ENCODE results near the gene PDZD2. TPM values are rescaled to one million over a fixed set of nuclear protein-coding genes. Genes with fewer than 3 reads are reported as not detected.

Gene PDZD2
- polyA plus RNA-seq, 4 donors: 1.4 to 3.9 (median 3.7) TPM; not detected in 1

DNA sequence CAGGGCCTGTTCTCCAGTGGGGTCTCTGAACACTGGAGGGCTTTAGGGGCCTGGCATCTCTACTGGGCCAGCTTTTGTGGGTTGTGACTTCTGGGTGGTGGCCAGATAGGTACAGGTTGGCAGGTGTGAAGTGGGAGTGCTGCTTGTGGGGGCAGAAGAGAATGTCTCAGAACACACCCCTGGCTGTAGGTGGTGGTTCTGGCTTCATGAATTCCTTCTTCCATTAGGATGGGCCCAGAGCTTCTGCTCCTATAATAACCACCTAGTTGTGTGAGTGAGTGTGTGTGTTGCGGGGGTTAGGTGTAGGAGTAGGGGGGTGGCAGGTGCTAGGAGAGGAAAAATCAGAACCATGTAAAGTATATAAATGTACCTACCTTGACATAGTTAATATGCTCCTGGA, 1.6 kb downstream of the PDZD2 start:
- Histone ChIP-seq H3K4me3 (ENCODE audit: low read depth in 1 of 3, low read length in 3 of 3) (no peak overlapping the region), H3K36me3 (ENCODE audit: control insufficient read depth in 3 of 3, insufficient read depth in 2 of 3, low read depth in 1 of 3, low read length in 3 of 3) (no peaks in the 10 kb centered on the region), H3K9me3 (ENCODE audit: control insufficient read depth in 2 of 2, insufficient read depth in 1 of 2, low read depth in 1 of 2, low read length in 1 of 2) (no peaks in the 10 kb centered on the region), H3K4me1 (ENCODE audit: control insufficient read depth in 3 of 3, insufficient read depth in 2 of 3, low read depth in 1 of 3, low read length in 2 of 3) (peaks cover 0 to 4% (median 0%) of the 10 kb centered on the region in 3 donors), H3K27me3 (ENCODE audit: control insufficient read depth in 3 of 3, insufficient read depth in 3 of 3, low read length in 3 of 3) (peaks cover 0 to 30% (median 6%) of the 10 kb centered on the region in 3 donors), H3K27ac (ENCODE audit: low read depth in 1 of 3, low read length in 2 of 3) (no peak overlapping the region)
- no peak for FAIRE-seq
- WGBS, 3 donors: 89 to 100% (median 95%) methylated on average over 1 of the region's 1 CpG
- no peak for DNase-seq

DNA sequence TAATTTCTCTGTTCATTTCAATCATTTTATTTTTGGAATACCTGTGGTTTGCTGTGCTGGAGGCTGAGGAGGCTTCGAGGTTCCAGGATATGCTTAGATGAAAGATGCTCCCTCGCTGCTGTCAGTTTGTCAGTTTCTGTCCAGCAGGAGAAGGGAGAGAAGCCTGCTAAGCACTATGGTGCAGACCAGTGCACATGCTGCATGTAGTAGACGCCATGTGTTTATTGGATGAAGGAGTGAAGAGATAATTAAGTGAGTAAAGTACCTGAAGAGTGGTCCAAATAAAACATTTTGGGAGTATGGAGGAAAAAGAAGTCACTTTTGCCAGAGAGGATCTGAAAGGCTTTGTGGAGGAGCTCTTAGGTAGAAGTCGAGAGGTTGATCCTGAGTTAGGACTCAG, 2.1 kb downstream of the PDZD2 start:
- Histone ChIP-seq H3K4me3 (ENCODE audit: low read depth in 1 of 3, low read length in 3 of 3) (no peak overlapping the region), H3K27ac (ENCODE audit: low read depth in 1 of 3, low read length in 2 of 3) (no peak overlapping the region), H3K4me1 (ENCODE audit: control insufficient read depth in 3 of 3, insufficient read depth in 2 of 3, low read depth in 1 of 3, low read length in 2 of 3) (peaks cover 0 to 4% (median 0%) of the 10 kb centered on the region in 3 donors), H3K36me3 (ENCODE audit: control insufficient read depth in 3 of 3, insufficient read depth in 2 of 3, low read depth in 1 of 3, low read length in 3 of 3) (no peaks in the 10 kb centered on the region), H3K9me3 (ENCODE audit: control insufficient read depth in 2 of 2, insufficient read depth in 1 of 2, low read depth in 1 of 2, low read length in 1 of 2) (no peaks in the 10 kb centered on the region), H3K27me3 (ENCODE audit: control insufficient read depth in 3 of 3, insufficient read depth in 3 of 3, low read length in 3 of 3) (peaks cover 0 to 30% (median 6%) of the 10 kb centered on the region in 3 donors)
- DNase-seq (no peak), FAIRE-seq (no peak)
- 76 to 86% (median 83%) methylated on average over 4 of the region's 4 CpGs for WGBS, 3 donors

DNA sequence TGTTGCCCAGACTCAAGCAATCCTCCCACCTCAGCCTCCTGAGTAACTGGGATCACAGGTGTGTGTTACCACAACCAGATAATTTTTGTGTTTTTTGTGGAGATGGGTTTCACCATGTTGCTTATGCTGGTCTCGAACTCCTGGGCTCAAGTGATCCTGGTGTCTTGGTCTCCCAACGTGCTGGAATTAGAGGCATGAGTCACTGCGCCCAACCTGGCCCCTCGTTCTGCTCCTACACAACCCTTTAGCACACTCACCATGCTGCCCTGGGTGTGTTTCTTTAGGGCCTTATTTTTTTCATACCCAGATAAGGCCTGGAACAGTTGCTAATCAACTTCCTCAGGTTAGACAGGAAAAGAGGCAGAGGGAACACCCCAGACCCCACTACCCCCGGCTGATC, 2.6 kb downstream of the PDZD2 start:
- FAIRE-seq (no peak), DNase-seq (no peak)
- 59 to 75% (median 61%) methylated on average over 5 of the region's 5 CpGs for WGBS, 3 donors

DNA sequence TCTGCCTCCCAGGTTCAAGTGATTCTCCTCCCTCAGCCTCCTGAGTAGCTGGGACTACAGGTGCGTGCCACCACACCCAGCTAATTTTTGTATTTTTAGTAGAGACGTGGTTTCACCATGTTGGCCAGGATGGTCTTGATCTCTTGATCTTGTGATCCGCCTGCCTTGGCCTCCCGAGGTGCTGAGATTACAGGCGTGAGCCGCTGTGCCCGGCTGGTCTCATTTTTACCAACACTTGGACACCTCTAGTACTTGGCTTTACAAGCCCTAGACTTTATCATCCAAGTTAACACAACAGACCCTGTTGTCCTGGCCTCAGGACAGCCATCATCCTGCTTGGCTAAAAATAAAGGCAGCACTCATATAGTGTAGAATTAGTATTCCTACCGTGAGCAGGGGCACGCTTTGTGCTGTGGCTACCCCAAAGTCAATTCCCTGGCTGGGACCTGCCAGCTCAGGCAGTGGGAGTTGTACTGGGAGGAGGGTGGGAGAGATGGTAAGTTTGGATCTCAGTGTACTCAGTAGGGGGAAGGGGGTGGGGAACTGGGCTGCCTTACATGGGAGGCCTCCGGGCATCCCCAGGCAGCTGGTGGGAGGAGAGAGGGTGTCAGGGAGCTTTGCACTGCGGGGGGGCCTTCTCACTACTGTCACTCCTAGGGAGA, 6.6 kb downstream of the PDZD2 start:
- WGBS, 3 donors: 76 to 80% (median 79%) methylated on average over 10 to 11 of the region's 11 CpGs
- no peak for FAIRE-seq
- no peak for DNase-seq

More for the DNA sequence above, 2.6 kb downstream of the PDZD2 start:
- no peak overlapping the region for H3K4me3 ChIP-seq (ENCODE audit: low read depth in 1 of 3, low read length in 3 of 3)
- no peaks in the 10 kb centered on the region for H3K36me3 ChIP-seq (ENCODE audit: control insufficient read depth in 3 of 3, insufficient read depth in 2 of 3, low read depth in 1 of 3, low read length in 3 of 3)
- no peak overlapping the region for H3K27ac ChIP-seq (ENCODE audit: low read depth in 1 of 3, low read length in 2 of 3)
- peaks cover 0 to 30% (median 6%) of the 10 kb centered on the region in 3 donors for H3K27me3 ChIP-seq (ENCODE audit: control insufficient read depth in 3 of 3, insufficient read depth in 3 of 3, low read length in 3 of 3)
- no peaks in the 10 kb centered on the region for H3K9me3 ChIP-seq (ENCODE audit: control insufficient read depth in 2 of 2, insufficient read depth in 1 of 2, low read depth in 1 of 2, low read length in 1 of 2)
- peaks cover 0 to 4% (median 0%) of the 10 kb centered on the region in 3 donors for H3K4me1 ChIP-seq (ENCODE audit: control insufficient read depth in 3 of 3, insufficient read depth in 2 of 3, low read depth in 1 of 3, low read length in 2 of 3)

DNA sequence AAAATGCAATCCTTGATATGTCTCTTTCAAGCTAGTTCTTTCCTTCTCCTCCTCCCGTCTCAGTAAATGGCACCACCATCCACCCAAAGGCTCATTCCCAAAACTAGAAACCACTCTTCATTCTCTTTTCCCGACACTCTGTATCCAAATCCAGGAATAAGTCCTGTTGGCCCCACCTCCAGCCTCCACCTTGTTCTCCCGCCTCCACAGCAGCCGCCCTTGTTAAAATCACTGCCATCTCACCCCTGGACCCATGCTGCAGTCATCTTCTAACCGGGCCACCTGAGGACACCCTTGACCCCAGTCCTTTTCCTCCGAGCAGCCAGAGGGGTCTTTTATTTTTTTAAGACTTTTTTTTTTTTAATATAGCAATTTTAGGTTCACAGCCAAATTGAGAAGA, 9.4 kb downstream of the PDZD2 start:
- 84 to 89% (median 87%) methylated on average over 6 of the region's 6 CpGs for WGBS, 3 donors
- H3K9me3 ChIP-seq (ENCODE audit: control insufficient read depth in 2 of 2, insufficient read depth in 1 of 2, low read depth in 1 of 2, low read length in 1 of 2): no peaks in the 10 kb centered on the region
- no peak overlapping the region for H3K4me3 ChIP-seq (ENCODE audit: low read depth in 1 of 3, low read length in 3 of 3)
- no peaks in the 10 kb centered on the region for H3K4me1 ChIP-seq (ENCODE audit: control insufficient read depth in 3 of 3, insufficient read depth in 2 of 3, low read depth in 1 of 3, low read length in 2 of 3)
- FAIRE-seq (no peak), DNase-seq (no peak)
- peaks cover 0 to 4% (median 1%) of the 10 kb centered on the region in 3 donors for H3K27me3 ChIP-seq (ENCODE audit: control insufficient read depth in 3 of 3, insufficient read depth in 3 of 3, low read length in 3 of 3)
- no peak overlapping the region for H3K27ac ChIP-seq (ENCODE audit: low read depth in 1 of 3, low read length in 2 of 3)
- H3K36me3 ChIP-seq (ENCODE audit: control insufficient read depth in 3 of 3, insufficient read depth in 2 of 3, low read depth in 1 of 3, low read length in 3 of 3): no peaks in the 10 kb centered on the region

More for the DNA sequence above, 6.6 kb downstream of the PDZD2 start:
- no peaks in the 10 kb centered on the region for H3K4me1 ChIP-seq (ENCODE audit: control insufficient read depth in 3 of 3, insufficient read depth in 2 of 3, low read depth in 1 of 3, low read length in 2 of 3)
- no peak overlapping the region for H3K27ac ChIP-seq (ENCODE audit: low read depth in 1 of 3, low read length in 2 of 3)
- H3K27me3 ChIP-seq (ENCODE audit: control insufficient read depth in 3 of 3, insufficient read depth in 3 of 3, low read length in 3 of 3): peaks cover 0 to 15% (median 3%) of the 10 kb centered on the region in 3 donors
- H3K4me3 ChIP-seq (ENCODE audit: low read depth in 1 of 3, low read length in 3 of 3): no peak overlapping the region
- H3K9me3 ChIP-seq (ENCODE audit: control insufficient read depth in 2 of 2, insufficient read depth in 1 of 2, low read depth in 1 of 2, low read length in 1 of 2): no peaks in the 10 kb centered on the region
- no peaks in the 10 kb centered on the region for H3K36me3 ChIP-seq (ENCODE audit: control insufficient read depth in 3 of 3, insufficient read depth in 2 of 3, low read depth in 1 of 3, low read length in 3 of 3)

DNA sequence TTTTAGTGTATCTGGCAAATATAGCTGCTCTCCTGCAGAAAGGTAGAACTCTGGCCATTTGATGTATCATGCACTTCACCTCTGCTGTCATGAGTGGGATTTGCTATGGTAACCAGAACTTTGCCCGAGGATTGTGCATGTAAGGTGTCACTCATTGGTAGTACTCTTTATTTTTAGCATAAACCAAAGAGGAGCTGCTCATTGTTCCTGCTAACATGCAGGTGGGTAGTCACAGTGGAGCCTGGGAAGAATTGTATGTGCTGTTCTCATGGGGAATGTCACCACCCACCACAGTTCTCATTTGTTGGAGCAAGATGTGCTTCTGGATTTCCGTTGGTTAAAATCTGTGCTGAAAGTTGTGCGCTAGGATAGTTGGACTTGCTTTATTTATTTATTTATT, 12.3 kb downstream of the PDZD2 start:
- WGBS, 3 donors: 85 to 94% (median 92%) methylated on average over 3 of the region's 3 CpGs
- H3K4me1 ChIP-seq (ENCODE audit: control insufficient read depth in 3 of 3, insufficient read depth in 2 of 3, low read depth in 1 of 3, low read length in 2 of 3): no peaks in the 10 kb centered on the region
- no peak for FAIRE-seq
- no peaks in the 10 kb centered on the region for H3K36me3 ChIP-seq (ENCODE audit: control insufficient read depth in 3 of 3, insufficient read depth in 2 of 3, low read depth in 1 of 3, low read length in 3 of 3)
- no peaks in the 10 kb centered on the region for H3K9me3 ChIP-seq (ENCODE audit: control insufficient read depth in 2 of 2, insufficient read depth in 1 of 2, low read depth in 1 of 2, low read length in 1 of 2)
- peaks cover 0 to 7% (median 1%) of the 10 kb centered on the region in 3 donors for H3K27me3 ChIP-seq (ENCODE audit: control insufficient read depth in 3 of 3, insufficient read depth in 3 of 3, low read length in 3 of 3)
- H3K27ac ChIP-seq (ENCODE audit: low read depth in 1 of 3, low read length in 2 of 3): no peak overlapping the region
- no peak overlapping the region for H3K4me3 ChIP-seq (ENCODE audit: low read depth in 1 of 3, low read length in 3 of 3)
- DNase-seq: no peak

DNA sequence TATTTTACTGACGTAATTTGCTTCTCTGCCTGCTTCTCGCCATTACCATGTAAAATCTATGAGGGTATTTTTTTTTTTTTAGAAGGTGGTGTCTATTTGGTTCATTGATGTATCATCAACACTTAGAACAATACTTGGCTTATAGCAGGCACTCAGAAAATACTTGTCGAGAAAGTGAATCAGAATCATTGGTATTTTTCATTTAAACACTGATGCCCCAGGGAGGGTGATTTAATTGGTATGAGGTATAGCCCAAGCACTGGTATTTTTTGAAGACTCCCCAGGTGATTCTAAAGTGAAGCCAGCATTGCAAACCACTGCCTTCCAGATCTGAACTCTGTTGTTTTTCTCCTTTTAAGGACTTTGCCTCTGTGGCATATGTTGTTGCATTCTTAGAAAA, 16.6 kb downstream of the PDZD2 start:
- WGBS, 3 donors: 88 to 97% (median 96%) methylated on average over 3 of the region's 3 CpGs
- DNase-seq (no peak), FAIRE-seq (no peak)
- no peaks in the 10 kb centered on the region for H3K9me3 ChIP-seq (ENCODE audit: control insufficient read depth in 2 of 2, insufficient read depth in 1 of 2, low read depth in 1 of 2, low read length in 1 of 2)
- no peaks in the 10 kb centered on the region for H3K36me3 ChIP-seq (ENCODE audit: control insufficient read depth in 3 of 3, insufficient read depth in 2 of 3, low read depth in 1 of 3, low read length in 3 of 3)
- no peak overlapping the region for H3K27ac ChIP-seq (ENCODE audit: low read depth in 1 of 3, low read length in 2 of 3)
- H3K27me3 ChIP-seq (ENCODE audit: control insufficient read depth in 3 of 3, insufficient read depth in 3 of 3, low read length in 3 of 3): peaks cover 0 to 3% (median 1%) of the 10 kb centered on the region in 3 donors
- no peak overlapping the region for H3K4me3 ChIP-seq (ENCODE audit: low read depth in 1 of 3, low read length in 3 of 3)
- no peaks in the 10 kb centered on the region for H3K4me1 ChIP-seq (ENCODE audit: control insufficient read depth in 3 of 3, insufficient read depth in 2 of 3, low read depth in 1 of 3, low read length in 2 of 3)

DNA sequence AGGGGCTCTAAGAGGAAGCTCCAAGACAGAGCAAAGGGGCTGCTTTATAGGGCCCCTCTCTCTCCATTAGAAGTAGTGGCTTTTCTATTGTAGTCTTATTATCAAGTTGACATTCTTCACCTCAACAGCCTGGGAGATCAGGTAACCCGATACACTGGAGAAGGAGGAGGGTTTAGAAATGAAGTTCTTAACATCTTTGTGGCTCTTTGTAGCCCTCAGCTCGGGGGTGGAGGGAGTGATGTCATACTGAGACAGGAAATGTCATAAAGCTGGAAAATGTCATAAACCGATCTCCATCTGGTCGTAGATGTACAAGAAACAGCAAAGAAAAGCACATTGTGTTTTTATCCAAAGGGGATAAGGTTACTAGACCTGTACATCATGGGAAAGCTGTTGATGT, 17.9 kb downstream of the PDZD2 start:
- no peaks in the 10 kb centered on the region for H3K4me1 ChIP-seq (ENCODE audit: control insufficient read depth in 3 of 3, insufficient read depth in 2 of 3, low read depth in 1 of 3, low read length in 2 of 3)
- H3K4me3 ChIP-seq (ENCODE audit: low read depth in 1 of 3, low read length in 3 of 3): no peak overlapping the region
- 44 to 55% (median 55%) methylated on average over 4 of the region's 4 CpGs for WGBS, 3 donors
- H3K36me3 ChIP-seq (ENCODE audit: control insufficient read depth in 3 of 3, insufficient read depth in 2 of 3, low read depth in 1 of 3, low read length in 3 of 3): no peaks in the 10 kb centered on the region
- H3K27ac ChIP-seq (ENCODE audit: low read depth in 1 of 3, low read length in 2 of 3): no peak overlapping the region
- H3K27me3 ChIP-seq (ENCODE audit: control insufficient read depth in 3 of 3, insufficient read depth in 3 of 3, low read length in 3 of 3): peaks cover 0 to 3% (median 1%) of the 10 kb centered on the region in 3 donors
- H3K9me3 ChIP-seq (ENCODE audit: control insufficient read depth in 2 of 2, insufficient read depth in 1 of 2, low read depth in 1 of 2, low read length in 1 of 2): no peaks in the 10 kb centered on the region
- DNase-seq: no peak
- FAIRE-seq: no peak
